Measurements from ENCODE around the gene NKX1-1. TPM values are rescaled to one million over a fixed set of nuclear protein-coding genes. Genes with fewer than 3 reads are reported as not detected.
"Not testable (repeated sequence)": the region's sequence is repeated elsewhere in the genome, so short reads cannot be mapped to it uniquely, and the experiment has no call there.

The NKX1-1 gene
- polyA plus RNA-seq, 1 donor from 2014 or later, result not detected

DNA sequence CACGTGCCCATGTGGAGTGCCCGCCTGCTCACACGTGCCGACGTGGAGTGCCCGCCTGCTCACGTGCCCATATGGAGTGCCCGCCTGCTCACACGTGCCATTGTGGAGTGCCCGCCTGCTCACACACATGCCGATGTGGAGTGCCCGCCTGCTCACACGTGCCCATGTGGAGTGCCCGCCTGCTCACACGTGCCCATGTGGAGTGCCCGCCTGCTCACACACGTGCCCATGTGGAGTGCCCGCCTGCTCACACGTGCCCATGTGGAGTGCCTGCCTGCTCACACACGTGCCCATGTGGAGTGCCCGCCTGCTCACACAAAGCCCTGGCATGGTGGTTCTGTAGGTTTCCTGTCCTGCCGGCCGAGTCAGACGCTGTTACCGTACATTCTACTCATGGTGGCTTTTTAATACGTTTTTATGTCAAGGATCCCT lies 10.8 kb downstream of the NKX1-1 start:
- H3K9me3 ChIP-seq (ENCODE audit: low read length), result peaks cover 31% of the 10 kb centered on the region
- H3F3A ChIP-seq (ENCODE audit: insufficient read depth, low read length, poor library complexity, severe bottlenecking); H3K79me2 ChIP-seq (replicated peaks; ENCODE audit: insufficient read depth, low read length); H3K27me3 ChIP-seq (ENCODE audit: insufficient read depth, low read depth, low read length); H4K20me1 ChIP-seq (ENCODE audit: insufficient read depth); H3K4me2 ChIP-seq (ENCODE audit: low read length); H3K36me3 ChIP-seq (ENCODE audit: insufficient read depth, low read length); H3K27ac ChIP-seq (ENCODE audit: low read length); H3K9me2 ChIP-seq (ENCODE audit: insufficient read depth, low read length); H3K4me3 ChIP-seq (ENCODE audit: low read length); H3K9ac ChIP-seq (ENCODE audit: low read length); H2AFZ ChIP-seq (ENCODE audit: low read depth, low read length): not testable (repeated sequence)

DNA sequence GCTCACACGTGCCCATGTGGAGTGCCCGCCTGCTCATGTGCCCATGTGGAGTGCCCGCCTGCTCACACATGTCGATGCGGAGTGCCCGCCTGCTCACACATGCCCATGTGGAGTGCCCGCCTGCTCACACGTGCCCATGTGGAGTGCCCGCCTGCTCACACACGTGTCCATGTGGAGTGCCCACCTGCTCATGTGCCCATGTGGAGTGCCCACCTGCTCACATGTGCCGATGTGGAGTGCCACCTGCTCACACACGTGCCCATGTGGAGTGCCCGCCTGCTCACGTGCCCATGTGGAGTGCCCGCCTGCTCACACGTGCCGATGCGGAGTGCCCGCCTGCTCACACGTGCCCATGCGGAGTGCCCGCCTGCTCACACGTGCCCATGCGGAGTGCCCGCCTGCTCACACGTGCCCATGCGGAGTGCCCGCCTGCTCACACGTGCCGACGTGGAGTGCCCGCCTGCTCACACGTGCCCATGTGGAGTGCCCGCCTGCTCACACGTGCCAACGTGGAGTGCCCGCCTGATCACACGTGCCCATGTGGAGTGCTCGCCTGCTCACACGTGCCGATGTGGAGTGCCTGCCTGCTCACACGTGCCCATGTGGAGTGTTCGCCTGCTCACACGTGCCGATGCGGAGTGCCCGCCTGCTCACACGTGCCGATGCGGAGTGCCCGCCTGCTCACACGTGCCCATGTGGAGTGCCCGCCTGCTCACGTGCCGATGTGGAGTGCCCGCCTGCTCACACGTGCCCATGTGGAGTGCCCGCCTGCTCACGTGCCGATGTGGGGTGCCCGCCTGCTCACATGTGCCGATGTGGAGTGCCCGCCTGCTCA lies 11.5 kb downstream of the NKX1-1 start:
- not testable (repeated sequence) for H3K4me3 ChIP-seq (ENCODE audit: low read length); H3F3A ChIP-seq (ENCODE audit: insufficient read depth, low read length, poor library complexity, severe bottlenecking); H4K20me1 ChIP-seq (ENCODE audit: insufficient read depth); H3K9me2 ChIP-seq (ENCODE audit: insufficient read depth, low read length); H2AFZ ChIP-seq (ENCODE audit: low read depth, low read length); H3K27me3 ChIP-seq (ENCODE audit: insufficient read depth, low read depth, low read length); H3K9ac ChIP-seq (ENCODE audit: low read length); H3K27ac ChIP-seq (ENCODE audit: low read length); H3K36me3 ChIP-seq (ENCODE audit: insufficient read depth, low read length); H3K4me2 ChIP-seq (ENCODE audit: low read length); H3K79me2 ChIP-seq (replicated peaks; ENCODE audit: insufficient read depth, low read length)
- H3K9me3 ChIP-seq (ENCODE audit: low read length), result peaks cover 31% of the 10 kb centered on the region

DNA sequence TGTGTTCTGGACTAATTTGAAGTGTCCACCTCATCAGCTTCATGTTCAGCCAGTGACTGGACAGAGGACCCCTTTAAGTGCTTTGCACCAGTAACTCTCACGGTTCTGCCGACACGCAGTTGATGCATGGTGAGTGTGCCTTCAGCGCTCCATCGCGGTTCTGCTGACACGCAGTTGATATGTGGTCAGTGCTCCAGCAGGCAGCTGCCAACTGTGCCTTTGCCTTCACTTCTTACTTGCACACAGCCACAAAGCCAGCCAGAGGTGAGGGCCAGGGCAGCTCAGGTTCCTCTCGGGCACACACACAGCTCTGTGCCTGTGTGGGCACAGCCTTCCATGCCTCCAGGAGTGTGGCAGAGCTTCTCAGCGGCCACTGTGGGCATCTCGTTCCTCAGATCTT lies 12.4 kb downstream of the NKX1-1 start:
- no peaks in the 10 kb centered on the region for H3K27me3 ChIP-seq (ENCODE audit: insufficient read depth, low read depth, low read length)
- no peaks in the 10 kb centered on the region for H3F3A ChIP-seq (ENCODE audit: insufficient read depth, low read length, poor library complexity, severe bottlenecking)
- no peaks in the 10 kb centered on the region for H3K36me3 ChIP-seq (ENCODE audit: insufficient read depth, low read length)
- peaks cover 30% of the 10 kb centered on the region for H3K9me3 ChIP-seq (ENCODE audit: low read length)
- H3K4me3 ChIP-seq (ENCODE audit: low read length), result no peak overlapping the region
- no peak overlapping the region for H3K27ac ChIP-seq (ENCODE audit: low read length)
- no peaks in the 10 kb centered on the region for H4K20me1 ChIP-seq (ENCODE audit: insufficient read depth)
- H2AFZ ChIP-seq (ENCODE audit: low read depth, low read length), result no peak overlapping the region
- no peaks in the 10 kb centered on the region for H3K9me2 ChIP-seq (ENCODE audit: insufficient read depth, low read length)
- H3K79me2 ChIP-seq (replicated peaks; ENCODE audit: insufficient read depth, low read length), result no peaks in the 10 kb centered on the region
- no peak overlapping the region for H3K4me2 ChIP-seq (ENCODE audit: low read length)
- TF ChIP-seq, protein P1, sequence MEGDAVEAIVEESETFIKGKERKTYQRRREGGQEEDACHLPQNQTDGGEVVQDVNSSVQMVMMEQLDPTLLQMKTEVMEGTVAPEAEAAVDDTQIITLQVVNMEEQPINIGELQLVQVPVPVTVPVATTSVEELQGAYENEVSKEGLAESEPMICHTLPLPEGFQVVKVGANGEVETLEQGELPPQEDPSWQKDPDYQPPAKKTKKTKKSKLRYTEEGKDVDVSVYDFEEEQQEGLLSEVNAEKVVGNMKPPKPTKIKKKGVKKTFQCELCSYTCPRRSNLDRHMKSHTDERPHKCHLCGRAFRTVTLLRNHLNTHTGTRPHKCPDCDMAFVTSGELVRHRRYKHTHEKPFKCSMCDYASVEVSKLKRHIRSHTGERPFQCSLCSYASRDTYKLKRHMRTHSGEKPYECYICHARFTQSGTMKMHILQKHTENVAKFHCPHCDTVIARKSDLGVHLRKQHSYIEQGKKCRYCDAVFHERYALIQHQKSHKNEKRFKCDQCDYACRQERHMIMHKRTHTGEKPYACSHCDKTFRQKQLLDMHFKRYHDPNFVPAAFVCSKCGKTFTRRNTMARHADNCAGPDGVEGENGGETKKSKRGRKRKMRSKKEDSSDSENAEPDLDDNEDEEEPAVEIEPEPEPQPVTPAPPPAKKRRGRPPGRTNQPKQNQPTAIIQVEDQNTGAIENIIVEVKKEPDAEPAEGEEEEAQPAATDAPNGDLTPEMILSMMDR (IDR thresholded peaks at IDR 0.05; ENCODE audit: poor library complexity, severe bottlenecking), result no peak
- no peak for TF ChIP-seq POLR2AphosphoS5 (IDR thresholded peaks at IDR 0.05)
- TF ChIP-seq, protein P2, sequence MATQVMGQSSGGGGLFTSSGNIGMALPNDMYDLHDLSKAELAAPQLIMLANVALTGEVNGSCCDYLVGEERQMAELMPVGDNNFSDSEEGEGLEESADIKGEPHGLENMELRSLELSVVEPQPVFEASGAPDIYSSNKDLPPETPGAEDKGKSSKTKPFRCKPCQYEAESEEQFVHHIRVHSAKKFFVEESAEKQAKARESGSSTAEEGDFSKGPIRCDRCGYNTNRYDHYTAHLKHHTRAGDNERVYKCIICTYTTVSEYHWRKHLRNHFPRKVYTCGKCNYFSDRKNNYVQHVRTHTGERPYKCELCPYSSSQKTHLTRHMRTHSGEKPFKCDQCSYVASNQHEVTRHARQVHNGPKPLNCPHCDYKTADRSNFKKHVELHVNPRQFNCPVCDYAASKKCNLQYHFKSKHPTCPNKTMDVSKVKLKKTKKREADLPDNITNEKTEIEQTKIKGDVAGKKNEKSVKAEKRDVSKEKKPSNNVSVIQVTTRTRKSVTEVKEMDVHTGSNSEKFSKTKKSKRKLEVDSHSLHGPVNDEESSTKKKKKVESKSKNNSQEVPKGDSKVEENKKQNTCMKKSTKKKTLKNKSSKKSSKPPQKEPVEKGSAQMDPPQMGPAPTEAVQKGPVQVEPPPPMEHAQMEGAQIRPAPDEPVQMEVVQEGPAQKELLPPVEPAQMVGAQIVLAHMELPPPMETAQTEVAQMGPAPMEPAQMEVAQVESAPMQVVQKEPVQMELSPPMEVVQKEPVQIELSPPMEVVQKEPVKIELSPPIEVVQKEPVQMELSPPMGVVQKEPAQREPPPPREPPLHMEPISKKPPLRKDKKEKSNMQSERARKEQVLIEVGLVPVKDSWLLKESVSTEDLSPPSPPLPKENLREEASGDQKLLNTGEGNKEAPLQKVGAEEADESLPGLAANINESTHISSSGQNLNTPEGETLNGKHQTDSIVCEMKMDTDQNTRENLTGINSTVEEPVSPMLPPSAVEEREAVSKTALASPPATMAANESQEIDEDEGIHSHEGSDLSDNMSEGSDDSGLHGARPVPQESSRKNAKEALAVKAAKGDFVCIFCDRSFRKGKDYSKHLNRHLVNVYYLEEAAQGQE (IDR thresholded peaks at IDR 0.05; ENCODE audit: borderline replicate concordance), result no peak
- TF ChIP-seq TAF1 (IDR thresholded peaks at IDR 0.05; ENCODE audit: low read depth), result no peak
- TF ChIP-seq MXI1 (conservative IDR thresholded peaks at IDR 0.05; ENCODE audit: poor library complexity, severe bottlenecking), result no peak
- no peak for TF ChIP-seq EZH2 (IDR thresholded peaks at IDR 0.05; ENCODE audit: borderline replicate concordance, insufficient read depth, low read length, poor library complexity, severe bottlenecking)
- no peak for TF ChIP-seq RAD21 (conservative IDR thresholded peaks at IDR 0.05)
- no peak for TF ChIP-seq EP300 (conservative IDR thresholded peaks at IDR 0.05; ENCODE audit: poor library complexity, severe bottlenecking)
- no peak for TF ChIP-seq SMC3 (conservative IDR thresholded peaks at IDR 0.05; ENCODE audit: poor library complexity)
- no peak overlapping the region for H3K9ac ChIP-seq (ENCODE audit: low read length)

DNA sequence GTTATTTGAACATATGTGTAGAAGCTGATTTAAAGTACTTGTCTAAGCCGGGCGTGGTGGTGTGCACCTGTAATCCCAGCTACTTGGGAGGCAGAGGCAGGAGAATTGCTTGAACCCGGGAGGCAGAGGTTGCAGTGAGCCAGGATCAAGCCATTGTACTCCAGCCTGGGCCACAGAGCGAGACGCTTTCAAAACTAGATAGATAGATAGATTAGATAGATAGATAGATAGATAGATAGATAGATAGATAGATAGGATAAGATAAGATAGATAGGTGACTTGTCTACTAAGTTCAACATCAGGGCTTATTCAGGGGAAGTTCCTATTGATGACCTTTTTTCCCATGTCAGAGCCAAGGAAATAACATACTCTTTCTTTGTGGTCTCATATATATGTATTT lies 12.9 kb downstream of the NKX1-1 start:
- H3K9ac ChIP-seq (ENCODE audit: low read length); H3K79me2 ChIP-seq (replicated peaks; ENCODE audit: insufficient read depth, low read length); H3K27me3 ChIP-seq (ENCODE audit: insufficient read depth, low read depth, low read length); H3K4me3 ChIP-seq (ENCODE audit: low read length); H3F3A ChIP-seq (ENCODE audit: insufficient read depth, low read length, poor library complexity, severe bottlenecking); H4K20me1 ChIP-seq (ENCODE audit: insufficient read depth); H3K36me3 ChIP-seq (ENCODE audit: insufficient read depth, low read length); H3K4me2 ChIP-seq (ENCODE audit: low read length); H3K9me2 ChIP-seq (ENCODE audit: insufficient read depth, low read length); H2AFZ ChIP-seq (ENCODE audit: low read depth, low read length); H3K27ac ChIP-seq (ENCODE audit: low read length): not testable (repeated sequence)
- peaks cover 30% of the 10 kb centered on the region for H3K9me3 ChIP-seq (ENCODE audit: low read length)

Data from neural cell (in vitro differentiated cells).